HUES6 (cell line): ENCODE measurements around the gene GRIA2.
"Not testable (repeated sequence)": the region's sequence is repeated elsewhere in the genome, so short reads cannot be mapped to it uniquely, and the experiment has no call there.

Experiments used
- H3K27ac ChIP-seq: 2 replicates; pipeline ENCODE4 v1.7.0; 2013; ENCODE audit warnings: low read depth, mild to moderate bottlenecking, low read length, inconsistent platforms
- H3K27me3 ChIP-seq: 2 replicates; pipeline ENCODE4 v1.6.1; 2013; ENCODE audit warnings: low read length; ENCODE audit not compliant: control insufficient read depth, insufficient read depth
- H3K36me3 ChIP-seq: 2 replicates; pipeline ENCODE4 v1.6.1; 2013; ENCODE audit warnings: low read length; ENCODE audit not compliant: control insufficient read depth, insufficient read depth
- H3K4me1 ChIP-seq: 2 replicates; pipeline ENCODE4 v1.6.1; 2013; ENCODE audit warnings: low read length; ENCODE audit not compliant: control insufficient read depth, insufficient read depth
- H3K4me3 ChIP-seq: 2 replicates; pipeline ENCODE4 v1.5.1; 2013; ENCODE audit warnings: low read depth, low read length
- H3K9ac ChIP-seq: one replicate; pipeline ENCODE4 v1.6.1; 2013; ENCODE audit warnings: mild to moderate bottlenecking, low read length
- H3K9me3 ChIP-seq: 2 replicates; pipeline ENCODE4 v1.6.1; 2013; ENCODE audit warnings: low read depth, low read length; ENCODE audit not compliant: control insufficient read depth, insufficient read depth

The GRIA2 gene

GRCh38 chr4:157220371-157220881, at the start of gene GRIA2:
GRIA2 (plus strand) TSS chr4:157220728; CDS start chr4:157221043, 315 bp downstream.
- Histone ChIP-seq H3K36me3 (no peaks in the 10 kb centered on the region), H3K4me1 (peaks cover 9% of the 10 kb centered on the region), H3K27me3 (peaks cover 63% of the 10 kb centered on the region), H3K4me3 (peak within 1 kb of the TSS; percentile 91), H3K27ac (no peak within 1 kb of the TSS), H3K9ac (no peak within 1 kb of the TSS), H3K9me3 (no peaks in the 10 kb centered on the region)

DNA sequence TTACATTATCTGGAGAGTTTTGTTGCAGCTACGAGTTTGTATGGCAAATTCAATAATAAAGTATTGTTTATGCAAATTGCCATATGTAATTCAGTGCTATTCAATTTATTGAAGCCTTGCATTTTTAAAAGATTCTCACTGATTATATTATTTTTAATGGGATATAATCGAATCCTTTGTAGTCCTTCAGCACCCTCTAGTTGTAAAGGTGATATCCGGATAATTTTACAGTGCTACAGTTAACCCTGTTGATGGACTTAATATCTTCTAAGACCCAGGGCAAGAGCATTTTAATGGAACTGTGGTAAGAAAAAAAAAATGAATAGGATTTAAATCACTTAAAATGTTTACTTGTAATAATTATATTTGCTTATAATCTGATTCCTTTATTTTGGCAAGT, 48.5 kb upstream of the GRIA2 start:
- no peak overlapping the region for H3K4me3 ChIP-seq
- no peak overlapping the region for H3K9ac ChIP-seq
- H3K4me1 ChIP-seq = no peaks in the 10 kb centered on the region
- no peaks in the 10 kb centered on the region for H3K36me3 ChIP-seq
- no peaks in the 10 kb centered on the region for H3K9me3 ChIP-seq
- no peak overlapping the region for H3K27ac ChIP-seq
- no peaks in the 10 kb centered on the region for H3K27me3 ChIP-seq

DNA sequence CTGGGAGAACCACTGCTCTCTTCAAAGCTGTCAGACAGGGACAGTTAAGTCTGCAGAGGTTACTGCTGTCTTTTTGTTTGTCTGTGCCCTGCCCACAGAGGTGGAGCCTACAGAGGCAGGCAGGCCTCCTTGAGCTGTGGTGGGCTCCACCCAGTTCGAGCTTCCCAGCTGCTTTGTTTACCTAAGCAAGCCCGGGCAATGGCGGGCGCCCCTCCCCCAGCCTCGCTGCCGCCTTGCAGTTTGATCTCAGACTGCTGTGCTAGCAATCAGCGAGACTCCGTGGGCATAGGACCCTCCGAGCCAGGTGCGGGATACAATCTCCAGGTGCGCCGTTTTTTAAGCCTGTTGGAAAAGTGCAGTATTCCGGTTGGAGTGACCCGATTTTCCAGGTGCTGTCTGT, 40.3 kb upstream of the GRIA2 start:
- H3K36me3 ChIP-seq, H3K27me3 ChIP-seq, H3K9ac ChIP-seq, H3K9me3 ChIP-seq, H3K4me3 ChIP-seq, H3K4me1 ChIP-seq, H3K27ac ChIP-seq: not testable (repeated sequence)

- 0 out of 2 replicates have a peak, but pooled peaks cover 2% of the 10 kb centered on the region for H3K9me3 ChIP-seq
- H3K36me3 ChIP-seq = no peaks in the 10 kb centered on the region
- H3K27me3 ChIP-seq = no peaks in the 10 kb centered on the region
- H3K4me3 ChIP-seq = no peak overlapping the region
- no peak overlapping the region for H3K27ac ChIP-seq
- H3K4me1 ChIP-seq = peaks cover 6% of the 10 kb centered on the region; the same call in 1 of the 2 replicates
- H3K9ac ChIP-seq = no peak overlapping the region
These were observed 36.2 kb upstream of the GRIA2 start for GRCh38 chr4:157184300-157184699.

GRCh38 chr4:157185363-157185762, 35.2 kb upstream of the GRIA2 start:
- H3K4me1 ChIP-seq = peaks cover 6% of the 10 kb centered on the region; the same call in 1 of the 2 replicates
- H3K36me3 ChIP-seq = no peaks in the 10 kb centered on the region
- H3K4me3 ChIP-seq = no peak overlapping the region
- no peak overlapping the region for H3K27ac ChIP-seq
- H3K9ac ChIP-seq = no peak overlapping the region
- no peaks in the 10 kb centered on the region for H3K27me3 ChIP-seq
- 0 out of 2 replicates have a peak, but pooled peaks cover 2% of the 10 kb centered on the region for H3K9me3 ChIP-seq

GRCh38 chr4:157195374-157195773, 25.2 kb upstream of the GRIA2 start:
- Histone ChIP-seq H3K9me3 (no peaks in the 10 kb centered on the region), H3K9ac (no peak overlapping the region), H3K4me1 (peaks cover 10% of the 10 kb centered on the region), H3K27ac (no peak overlapping the region), H3K4me3 (no peak overlapping the region), H3K27me3 (no peaks in the 10 kb centered on the region), H3K36me3 (no peaks in the 10 kb centered on the region)

DNA sequence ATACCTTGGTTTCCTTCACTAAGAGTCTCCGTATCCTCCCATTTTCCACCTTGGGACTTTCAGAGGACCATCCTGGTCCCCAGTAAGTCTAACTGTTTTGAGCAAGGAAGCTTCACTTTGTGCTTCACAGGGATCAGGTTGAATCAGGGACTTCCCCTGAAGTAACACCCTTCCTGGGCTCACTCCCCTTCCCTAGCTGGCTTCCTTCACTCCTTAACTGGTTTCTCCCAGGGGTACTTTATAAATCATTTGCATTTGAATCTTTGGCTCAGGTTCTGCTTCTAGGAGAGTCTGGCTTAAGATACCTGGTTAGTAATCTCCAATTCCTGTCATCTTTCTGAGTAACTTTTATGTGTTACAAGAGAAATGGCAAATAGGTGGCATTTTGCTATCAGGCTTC, 24.5 kb upstream of the GRIA2 start:
- H3K4me1 ChIP-seq = peaks cover 10% of the 10 kb centered on the region
- no peak overlapping the region for H3K27ac ChIP-seq
- H3K36me3 ChIP-seq = no peaks in the 10 kb centered on the region
- no peaks in the 10 kb centered on the region for H3K27me3 ChIP-seq
- no peak overlapping the region for H3K4me3 ChIP-seq
- no peak overlapping the region for H3K9ac ChIP-seq
- no peaks in the 10 kb centered on the region for H3K9me3 ChIP-seq

DNA sequence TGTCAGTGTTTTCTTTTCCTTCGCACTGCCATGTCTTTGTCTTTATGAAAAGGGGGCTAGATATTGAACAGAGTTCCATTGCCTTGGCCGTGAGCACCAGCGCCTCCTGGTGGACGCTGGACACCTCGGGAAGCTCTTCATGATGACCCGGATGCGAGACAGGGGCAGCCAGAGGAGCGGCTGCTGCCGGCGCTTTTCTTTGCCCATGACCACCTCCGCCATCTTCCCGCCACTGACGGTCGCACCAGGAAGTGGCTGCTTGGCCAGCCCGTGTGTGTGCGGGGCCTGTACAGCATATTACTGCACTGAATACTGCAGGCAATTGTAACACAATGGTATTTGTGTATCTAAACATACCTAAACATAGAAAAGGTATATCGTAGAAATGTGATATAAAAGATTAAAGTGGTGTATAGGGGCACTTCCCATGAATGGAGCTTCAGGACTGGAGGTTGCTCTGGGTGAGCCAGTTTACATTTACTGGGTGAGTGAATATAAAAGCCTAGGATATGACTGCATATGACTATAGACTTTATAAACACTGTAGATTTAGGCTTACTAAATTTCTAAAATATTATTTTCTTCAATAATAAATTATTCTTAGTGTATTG, 15.8 kb upstream of the GRIA2 start:
- H3K9ac ChIP-seq = no peak overlapping the region
- H3K9me3 ChIP-seq = no peaks in the 10 kb centered on the region
- H3K27me3 ChIP-seq = no peaks in the 10 kb centered on the region
- H3K4me3 ChIP-seq = no peak overlapping the region
- H3K4me1 ChIP-seq = no peaks in the 10 kb centered on the region
- H3K36me3 ChIP-seq = no peaks in the 10 kb centered on the region
- no peak overlapping the region for H3K27ac ChIP-seq

DNA sequence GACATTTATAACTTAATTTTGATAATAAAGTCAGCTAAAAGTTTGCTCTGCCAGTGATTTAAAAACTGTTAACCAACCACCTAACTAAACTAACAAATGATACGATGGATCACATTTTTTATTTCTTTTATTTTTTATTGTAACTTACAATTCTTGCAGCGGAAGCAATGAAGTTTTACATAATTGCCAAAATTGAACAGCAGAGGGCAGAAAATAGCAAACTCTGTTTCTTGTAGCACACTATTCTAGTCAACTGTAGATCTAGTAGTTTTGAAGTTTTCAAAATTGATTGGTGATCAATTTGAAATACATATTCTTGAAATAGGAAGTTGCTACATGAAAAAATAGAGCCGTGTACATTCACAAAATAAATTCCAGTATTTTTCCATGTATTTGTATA, 2.8 kb upstream of the GRIA2 start:
- Histone ChIP-seq H3K27me3 (peaks cover 39% of the 10 kb centered on the region), H3K36me3 (no peaks in the 10 kb centered on the region), H3K4me3 (no peak overlapping the region), H3K27ac (no peak overlapping the region), H3K9ac (no peak overlapping the region), H3K9me3 (no peaks in the 10 kb centered on the region), H3K4me1 (peaks cover 6% of the 10 kb centered on the region; the same call in 1 of the 2 replicates)

DNA sequence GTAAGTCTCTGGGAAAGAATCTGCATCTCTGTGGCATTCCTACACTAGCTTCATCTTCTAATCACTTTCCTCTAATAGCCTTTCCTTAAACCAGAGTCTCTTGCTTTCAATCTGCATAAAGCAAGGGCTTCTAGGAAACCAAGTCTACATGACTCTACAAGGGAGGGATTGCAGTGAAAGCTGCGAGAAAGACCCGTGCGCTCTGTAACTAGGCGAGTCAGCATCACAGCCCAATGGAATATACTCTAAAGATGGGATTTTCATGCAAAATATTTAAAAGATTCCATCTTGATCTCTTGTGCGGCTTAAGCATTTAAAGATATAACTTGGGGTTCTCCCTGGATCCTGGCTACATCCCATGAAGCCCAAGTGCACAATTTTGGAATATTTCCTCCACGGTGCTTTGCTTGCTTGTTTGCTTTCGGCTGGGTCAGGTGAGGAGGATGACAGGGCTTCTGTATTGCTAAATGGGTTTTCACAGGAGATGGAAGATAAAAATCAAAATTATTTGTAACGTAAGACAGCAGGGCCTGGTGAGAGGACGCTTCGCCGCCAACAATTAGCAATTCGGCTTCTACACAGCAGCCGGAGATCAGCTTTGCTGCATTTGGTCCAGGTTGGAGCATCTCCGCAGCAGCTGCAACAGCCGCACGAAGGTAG, 687 bp upstream of the GRIA2 start:
- Histone ChIP-seq H3K4me1 (peaks cover 9% of the 10 kb centered on the region), H3K27me3 (peaks cover 60% of the 10 kb centered on the region), H3K36me3 (no peaks in the 10 kb centered on the region), H3K27ac (no peak overlapping the region), H3K4me3 (no peak overlapping the region), H3K9me3 (no peaks in the 10 kb centered on the region), H3K9ac (no peak overlapping the region)

DNA sequence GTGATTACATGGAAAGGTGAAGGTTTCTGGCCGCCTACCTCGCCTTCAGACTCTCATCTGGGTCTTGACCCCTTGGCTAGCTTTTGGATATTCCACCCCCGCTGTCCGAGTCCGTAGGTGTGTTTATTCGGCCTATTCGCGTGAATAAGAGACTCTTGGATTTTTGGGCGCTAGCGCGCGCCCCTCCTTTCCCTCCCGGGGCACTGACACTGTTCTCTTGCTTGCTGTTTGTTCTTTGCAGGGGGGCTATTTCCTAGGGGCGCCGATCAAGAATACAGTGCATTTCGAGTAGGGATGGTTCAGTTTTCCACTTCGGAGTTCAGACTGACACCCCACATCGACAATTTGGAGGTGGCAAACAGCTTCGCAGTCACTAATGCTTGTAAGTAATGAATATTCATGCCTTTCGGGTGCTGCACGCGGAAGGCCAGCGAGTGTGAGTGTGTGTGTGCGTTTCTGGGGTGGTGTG, 932 bp downstream of the GRIA2 start:
- Histone ChIP-seq H3K27me3 (peaks cover 63% of the 10 kb centered on the region), H3K27ac (no peak overlapping the region), H3K9me3 (no peaks in the 10 kb centered on the region), H3K36me3 (no peaks in the 10 kb centered on the region), H3K4me1 (peaks cover 9% of the 10 kb centered on the region), H3K9ac (no peak overlapping the region), H3K4me3 (peak overlapping the region; percentile 91)
